Measurements from ENCODE around the gene SCGB3A2.

SCGB3A2 gene

DNA sequence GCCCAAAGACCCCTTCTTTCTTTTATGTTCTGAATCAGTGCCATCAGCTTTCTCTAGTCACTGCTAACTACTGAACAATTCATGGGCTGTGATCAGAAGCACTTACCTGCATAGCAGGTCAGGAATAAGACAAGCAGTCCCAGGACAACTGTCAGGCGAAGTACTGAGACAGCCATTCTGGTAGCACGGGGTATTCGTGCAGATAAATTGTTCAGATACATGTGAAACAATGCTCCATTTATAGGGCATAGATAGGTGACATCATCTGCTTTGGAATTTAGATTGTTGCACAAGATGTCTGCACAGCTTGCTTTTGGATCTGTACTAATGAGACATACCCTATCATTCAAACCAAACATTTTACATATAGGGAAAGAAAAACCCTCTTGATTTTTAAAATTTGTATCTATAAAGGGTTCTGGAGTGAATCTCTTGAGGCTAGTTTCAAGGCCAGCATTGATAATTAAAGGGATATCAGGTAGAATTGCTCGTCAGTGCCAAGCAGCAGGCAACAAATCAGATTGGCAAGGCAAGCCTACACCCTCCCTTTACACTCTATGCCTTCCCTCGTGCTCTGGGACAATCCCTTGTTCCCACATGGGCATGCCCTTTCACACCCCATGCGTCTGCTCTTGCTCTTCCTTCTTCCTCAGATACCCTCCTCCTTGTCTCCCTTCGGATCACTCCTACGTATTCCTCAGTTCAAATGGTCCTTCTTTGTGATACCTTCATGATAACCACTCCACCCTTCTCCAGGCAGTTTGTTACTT lies 28.0 kb downstream of the SCGB3A2 start, which contains the start of gene C5orf46:
TSS of gene C5orf46 (minus strand) at position 213 of the 770 bp plus-strand sequence. CDS start at position 176, 37 bp downstream.
- no peak for DNase-seq (ENCODE audit: low read depth)

DNA sequence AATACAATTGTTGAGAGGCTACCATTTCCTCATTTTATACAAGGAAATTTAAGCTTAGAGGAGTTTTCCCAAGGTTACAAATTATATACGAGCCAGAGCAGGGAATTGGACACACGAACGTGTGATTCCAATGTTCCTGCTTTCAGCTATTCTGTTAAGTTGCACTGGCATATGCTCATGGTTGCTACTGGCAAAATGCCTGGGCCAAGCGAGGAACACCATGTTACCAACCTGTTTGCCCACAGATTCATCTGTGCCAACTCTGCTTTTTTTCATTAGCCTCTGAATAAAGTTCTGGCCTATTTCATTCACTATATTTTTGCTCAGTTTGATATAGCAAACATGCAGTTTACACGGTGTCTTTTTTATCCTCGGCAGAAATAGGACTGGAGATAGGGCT lies 32.9 kb downstream of the SCGB3A2 start:
- DNase-seq (ENCODE audit: low read depth) = no peak

DNA sequence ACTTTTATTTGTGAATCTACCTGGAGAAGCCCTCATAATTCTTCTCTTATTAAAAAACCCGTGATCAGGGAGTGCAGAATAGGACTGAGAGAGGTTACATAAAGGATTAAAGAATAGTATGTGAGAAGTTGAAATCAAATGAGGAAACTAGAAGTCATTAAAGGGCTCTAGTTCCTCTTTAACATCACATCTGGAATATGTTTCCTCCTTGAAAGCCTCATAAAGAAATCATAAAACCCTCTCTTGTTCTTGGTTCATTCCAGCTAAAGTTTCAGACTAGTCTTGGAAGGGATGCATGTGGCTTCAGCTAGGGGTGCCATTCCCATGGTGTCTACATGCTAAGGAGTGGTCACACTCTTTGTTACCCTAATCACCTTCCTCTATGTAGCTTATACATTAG lies 33.5 kb downstream of the SCGB3A2 start:
- no peak for DNase-seq (ENCODE audit: low read depth)

DNA sequence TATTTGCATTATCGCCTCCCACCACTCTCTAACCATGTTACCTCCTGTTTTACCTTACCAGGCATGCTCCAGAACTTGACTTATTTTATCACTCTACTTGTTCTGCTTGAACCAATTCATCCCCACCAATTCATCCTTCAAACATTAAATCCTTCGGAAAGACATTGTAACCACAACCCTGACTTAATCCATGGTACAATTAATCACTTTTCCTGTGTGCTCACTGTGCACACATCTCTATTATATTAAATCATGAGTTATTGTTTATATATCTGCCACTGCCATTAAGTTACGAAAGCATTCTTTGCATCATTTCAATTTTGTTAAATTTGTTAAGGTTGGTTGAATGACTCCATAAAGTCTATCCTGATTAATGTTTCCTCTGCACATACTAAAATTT lies 35.3 kb downstream of the SCGB3A2 start:
- no peak for DNase-seq (ENCODE audit: low read depth)

DNA sequence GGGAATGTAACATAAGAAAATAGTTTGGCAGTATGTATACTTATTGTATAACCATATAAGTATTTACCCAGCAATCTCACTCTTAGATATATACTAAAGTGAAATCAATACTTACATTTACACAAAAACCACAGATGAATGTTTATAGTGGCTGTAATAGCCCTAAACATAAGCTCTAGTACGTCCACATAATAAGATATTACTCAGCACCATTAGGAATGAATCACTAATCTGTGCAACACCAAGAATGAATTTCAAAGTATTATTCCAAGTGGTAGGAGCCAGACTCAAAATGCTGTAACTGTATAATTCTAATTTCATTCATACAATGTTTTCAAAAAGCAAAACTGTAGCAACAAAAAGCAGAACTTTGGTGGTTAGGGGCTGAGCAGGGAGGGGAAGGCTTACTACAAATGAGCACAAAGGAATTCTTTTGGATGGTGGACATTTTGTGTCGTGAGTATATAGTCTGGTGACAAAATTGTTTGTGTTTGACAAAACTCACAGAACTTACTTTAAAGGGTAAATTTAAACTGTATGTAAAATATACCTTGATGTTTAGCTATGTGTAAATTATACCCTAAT lies 39.7 kb downstream of the SCGB3A2 start:
- DNase-seq (ENCODE audit: low read depth) = no peak

DNA sequence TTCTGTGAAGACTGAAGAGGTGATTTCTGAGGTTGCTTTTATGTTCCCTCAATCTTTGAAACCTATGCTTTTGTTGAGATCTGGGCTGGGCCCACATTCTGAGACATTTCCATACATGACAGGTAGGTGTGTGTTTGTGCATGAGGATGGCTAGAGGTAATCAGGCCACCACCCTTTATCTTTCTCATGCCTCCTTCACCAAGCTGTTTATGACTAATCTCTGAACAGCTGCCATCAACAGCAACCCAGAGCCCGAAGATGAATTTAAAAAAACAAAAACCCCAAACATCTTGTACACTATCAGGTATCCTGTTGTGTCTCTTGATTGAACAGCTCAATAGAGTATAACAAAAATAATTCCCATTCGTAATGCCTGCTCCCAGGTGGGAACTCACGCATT lies 40.4 kb downstream of the SCGB3A2 start:
- no peak for DNase-seq (ENCODE audit: low read depth)

DNA sequence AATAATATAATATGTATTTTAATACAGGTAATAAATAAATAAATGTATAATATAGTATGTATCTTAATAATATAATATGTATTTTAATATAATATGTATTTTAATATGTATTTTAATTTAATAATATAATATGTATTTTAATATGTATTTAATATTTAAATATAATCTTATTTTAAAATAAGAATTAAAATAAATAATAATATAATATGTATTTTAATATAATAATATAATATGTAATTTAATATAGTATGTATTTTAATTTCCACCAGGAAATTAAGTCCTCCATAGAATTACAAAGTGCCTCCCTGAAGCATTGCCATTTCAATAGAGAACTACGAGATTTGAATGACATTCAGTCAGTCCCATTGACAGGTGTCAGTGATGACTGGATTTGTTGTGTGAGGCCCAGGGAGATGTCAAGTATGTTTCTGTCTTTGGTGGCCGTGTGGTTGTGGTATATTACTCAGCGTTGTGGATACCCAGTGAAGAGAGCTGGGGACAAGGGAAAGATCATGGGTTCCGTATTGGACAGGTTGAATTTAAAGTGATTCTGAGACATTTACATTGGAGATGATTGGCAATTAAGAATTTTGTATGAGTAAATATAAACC lies 42.0 kb downstream of the SCGB3A2 start:
- no peak for DNase-seq (ENCODE audit: low read depth)

DNA sequence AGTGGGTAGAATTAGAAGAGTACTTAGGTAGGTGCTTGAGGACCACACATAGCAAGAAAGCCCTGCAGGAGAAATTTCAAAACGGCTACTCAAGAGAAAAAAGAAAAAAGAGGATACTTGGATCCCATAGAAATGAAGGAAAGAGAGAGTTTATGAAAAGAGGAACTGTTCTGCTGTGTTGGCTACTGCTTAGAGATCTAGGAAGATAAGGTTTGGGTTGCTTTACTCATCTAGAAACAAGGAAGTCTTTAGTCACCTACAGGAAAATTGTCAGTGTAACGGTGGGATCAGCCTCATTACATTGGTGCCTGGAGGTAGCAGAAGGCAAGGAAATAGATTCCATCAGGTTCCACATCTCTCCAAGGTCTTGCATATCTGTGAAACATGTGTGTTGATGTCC lies 42.6 kb downstream of the SCGB3A2 start:
- DNase-seq (ENCODE audit: low read depth) = no peak

DNA sequence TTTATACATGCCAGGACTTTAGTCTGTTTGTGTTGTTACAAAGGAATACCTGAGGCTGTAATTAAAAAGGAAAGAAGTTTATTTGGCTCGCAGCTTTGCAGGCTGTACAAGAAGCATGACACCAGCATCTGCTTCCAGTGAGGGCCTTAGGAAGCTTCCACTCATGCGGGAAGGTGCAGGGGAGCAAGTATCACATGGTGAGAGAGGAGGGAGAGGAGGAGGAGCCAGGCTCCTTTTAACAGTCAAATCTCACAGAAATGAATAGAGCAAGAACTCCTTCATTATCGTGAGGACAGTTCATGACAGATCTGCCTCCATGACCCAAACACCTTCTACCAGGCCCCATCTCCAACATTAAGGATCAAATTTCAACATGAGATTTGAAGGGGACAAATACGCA lies 46.5 kb downstream of the SCGB3A2 start:
- DNase-seq (ENCODE audit: low read depth) = no peak

DNA sequence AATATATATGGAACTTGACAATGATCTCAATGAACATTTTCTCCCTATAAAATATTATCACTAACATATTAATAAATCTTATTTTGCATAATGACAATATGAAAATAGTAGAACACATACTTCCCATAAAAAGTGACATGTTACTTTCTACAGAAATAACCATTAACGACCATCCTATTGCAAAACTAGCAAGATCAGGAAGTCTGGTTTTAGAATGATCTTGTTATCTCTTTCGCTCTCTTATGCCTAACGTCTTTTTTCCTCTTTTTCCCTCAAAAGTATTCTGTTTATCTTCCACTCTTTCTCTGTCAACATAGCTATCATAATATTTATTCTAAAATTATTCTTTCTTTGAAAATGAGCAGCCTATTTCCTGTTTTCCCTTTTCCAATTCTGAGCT lies 49.4 kb downstream of the SCGB3A2 start:
- DNase-seq (ENCODE audit: low read depth) = no peak

DNA sequence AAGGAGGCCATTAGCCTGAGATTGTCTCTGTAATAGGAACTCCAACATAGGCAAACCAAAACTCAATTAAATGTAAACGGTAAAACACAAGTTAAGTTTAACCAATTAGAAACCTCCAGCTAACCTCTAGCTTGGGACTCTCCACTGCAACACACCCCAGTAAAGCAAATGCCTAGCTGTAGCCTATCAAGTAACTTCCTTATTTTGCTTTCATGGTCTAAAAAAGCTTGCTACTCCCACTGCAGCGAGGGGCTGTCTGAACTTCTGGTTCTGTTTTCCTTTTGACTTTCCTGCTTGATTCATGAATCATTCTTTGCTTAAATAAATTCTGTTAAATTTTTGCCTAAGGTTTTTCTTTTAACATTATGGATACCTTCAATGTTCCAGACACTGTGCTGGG lies 52.3 kb downstream of the SCGB3A2 start:
- DNase-seq (ENCODE audit: low read depth) = no peak

Data from T-helper 22 cell (primary cell).